SH-SY5Y (cell line): ENCODE data around the gene CLDN19.

Experiments
- GATA2 ChIP-seq: IDR thresholded peaks from 2 replicates; pipeline ENCODE4 v1.6.1; 2011; ENCODE audit warnings: mild to moderate bottlenecking, low read depth, low read length
- GATA3 ChIP-seq: IDR thresholded peaks from 2 replicates; pipeline ENCODE4 v1.6.1; 2011; ENCODE audit warnings: low read depth, mild to moderate bottlenecking, low read length, moderate library complexity

DNA sequence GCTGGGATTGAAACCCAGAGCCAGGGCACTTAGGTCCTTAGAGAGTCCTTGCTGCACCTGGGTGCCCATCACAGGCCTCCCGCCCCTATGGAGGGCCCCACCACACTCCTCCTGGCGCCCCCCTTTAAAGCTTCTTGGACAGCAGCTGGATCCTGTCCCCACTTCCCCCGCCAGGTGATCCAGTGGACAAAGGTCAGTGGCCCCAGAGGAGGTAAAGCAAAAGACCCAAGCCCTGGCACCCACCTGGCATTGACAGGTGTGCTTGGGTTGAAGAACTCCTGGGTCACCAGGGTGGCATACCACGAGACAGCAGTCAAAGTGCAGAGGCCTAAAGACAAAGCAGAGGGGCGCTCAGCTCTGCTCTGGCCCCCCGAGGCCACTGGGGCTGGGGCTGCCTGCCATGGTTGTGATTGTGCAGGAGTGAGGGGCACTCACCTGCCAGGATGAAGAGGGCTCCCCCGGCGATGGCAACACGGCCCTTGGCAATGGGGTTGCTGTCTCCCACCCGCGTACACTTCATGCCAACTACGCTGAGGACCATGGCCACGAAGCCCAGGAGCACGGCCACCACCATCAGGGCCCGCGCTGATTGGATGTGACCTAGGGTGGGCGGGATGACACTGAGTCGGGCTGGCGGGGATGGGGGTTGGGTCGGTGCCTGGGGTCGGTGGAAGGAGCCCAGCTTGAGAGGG, 1.9 kb downstream of the CLDN19 start:
- TF ChIP-seq GATA3 (no peak), GATA2 (no peak)
